Neural progenitor cell (in vitro differentiated cells): ENCODE results near the gene TSSK3. TPM values are rescaled to one million over a fixed set of nuclear protein-coding genes. Genes with fewer than 3 reads are reported as not detected.
A peak's percentile ranks its signal among the peaks of the same experiment; 100 is the strongest.
"Not testable (repeated sequence)": the region's sequence is repeated elsewhere in the genome, so short reads cannot be mapped to it uniquely, and the experiment has no call there.

Experiments used
- DNase-seq: peaks from one replicate; pipeline ENCODE4 v3.0.0-alpha.2; 2016; ENCODE audit warnings: low spot score
- H2AFZ ChIP-seq: fragments of 200-600 bp; sonication (generic); replicated peaks from 2 replicates; pipeline ENCODE4 v1.6.1; 2016; ENCODE audit warnings: antibody characterized with exemption
- H3F3A ChIP-seq: fragments of 200-600 bp; sonication (generic); 2 replicates; pipeline ENCODE4 v1.6.1; 2016; ENCODE audit warnings: antibody characterized with exemption, low read depth
- H3K27ac ChIP-seq: fragments of 200-600 bp; sonication (generic); 2 replicates; pipeline ENCODE4 v1.5.1; 2016; ENCODE audit warnings: mild to moderate bottlenecking
- H3K27me3 ChIP-seq: fragments of 200-600 bp; sonication (generic); 2 replicates; pipeline ENCODE4 v1.6.1; 2016; ENCODE audit warnings: mild to moderate bottlenecking, moderate library complexity
- H3K36me3 ChIP-seq: fragments of 200-600 bp; sonication (generic); 2 replicates; pipeline ENCODE4 v1.5.1; 2016
- H3K4me1 ChIP-seq: fragments of 200-600 bp; sonication (generic); 2 replicates; pipeline ENCODE4 v1.6.1; 2016; ENCODE audit warnings: mixed run types
- H3K4me2 ChIP-seq: fragments of 200-600 bp; sonication (generic); 2 replicates; pipeline ENCODE4 v1.6.1; 2016
- H3K4me3 ChIP-seq: fragments of 200-600 bp; sonication (generic); 2 replicates; pipeline ENCODE4 v1.5.1; 2016
- H3K79me2 ChIP-seq: fragments of 200-600 bp; sonication (generic); 2 replicates; pipeline ENCODE4 v1.6.1; 2016; ENCODE audit warnings: low read depth
- H3K9ac ChIP-seq: fragments of 200-600 bp; sonication (generic); 2 replicates; pipeline ENCODE4 v1.6.1; 2016
- H3K9me3 ChIP-seq: fragments of 200-600 bp; sonication (generic); 2 replicates; pipeline ENCODE4 v1.5.1; 2016; ENCODE audit warnings: low read depth
- H4K20me1 ChIP-seq: fragments of 200-600 bp; sonication (generic); 2 replicates; pipeline ENCODE4 v1.6.1; 2016; ENCODE audit warnings: low read depth
- H3K27ac Mint-ChIP-seq: 3 replicates; pipeline ENCODE4 v1.8.0; 2021; ENCODE audit warnings: mixed read lengths
- H3K27me3 Mint-ChIP-seq: 2 replicates; pipeline ENCODE4 v1.8.0; 2022; ENCODE audit warnings: low read depth, mild to moderate bottlenecking, inconsistent platforms, moderate library complexity, mixed read lengths; ENCODE audit not compliant: insufficient read depth
- H3K36me3 Mint-ChIP-seq: 3 replicates; pipeline ENCODE4 v1.8.0; 2021; ENCODE audit warnings: mixed read lengths
- H3K4me1 Mint-ChIP-seq: 3 replicates; pipeline ENCODE4 v1.8.0; 2021; ENCODE audit warnings: mixed read lengths
- H3K4me3 Mint-ChIP-seq: 3 replicates; pipeline ENCODE4 v1.8.0; 2021; ENCODE audit warnings: mild to moderate bottlenecking, moderate library complexity, mixed read lengths
- H3K9me3 Mint-ChIP-seq: 3 replicates; pipeline ENCODE4 v1.8.0; 2020; ENCODE audit warnings: mixed read lengths
- EZH2 ChIP-seq: fragments of 200-600 bp; sonication (generic); IDR thresholded peaks from 2 replicates; pipeline ENCODE4 v1.6.1; 2017; ENCODE audit warnings: antibody characterized with exemption, mild to moderate bottlenecking, moderate library complexity
- EZH2phosphoT487 ChIP-seq: fragments of 200-600 bp; sonication (generic); IDR thresholded peaks from 2 replicates; pipeline ENCODE4 v1.6.1; 2017; ENCODE audit warnings: antibody characterized with exemption
- total RNA-seq: library from RNA; depleted of rRNA; stranded (reverse); fragments of >200 nt; gene quantifications from 2 replicates; pipeline ENCODE4 v1.2.3, GENCODE V29; 2015; ENCODE audit warnings: low replicate concordance
- TF ChIP-seq, protein P1 (sequence below): fragments of 200-600 bp; sonication (generic); IDR thresholded peaks from 2 replicates; pipeline ENCODE4 v1.5.1; 2017; ENCODE audit warnings: antibody characterized with exemption, mild to moderate bottlenecking

The TSSK3 gene
- total RNA-seq, 1 donor from 2014 or later, result not detected

DNA sequence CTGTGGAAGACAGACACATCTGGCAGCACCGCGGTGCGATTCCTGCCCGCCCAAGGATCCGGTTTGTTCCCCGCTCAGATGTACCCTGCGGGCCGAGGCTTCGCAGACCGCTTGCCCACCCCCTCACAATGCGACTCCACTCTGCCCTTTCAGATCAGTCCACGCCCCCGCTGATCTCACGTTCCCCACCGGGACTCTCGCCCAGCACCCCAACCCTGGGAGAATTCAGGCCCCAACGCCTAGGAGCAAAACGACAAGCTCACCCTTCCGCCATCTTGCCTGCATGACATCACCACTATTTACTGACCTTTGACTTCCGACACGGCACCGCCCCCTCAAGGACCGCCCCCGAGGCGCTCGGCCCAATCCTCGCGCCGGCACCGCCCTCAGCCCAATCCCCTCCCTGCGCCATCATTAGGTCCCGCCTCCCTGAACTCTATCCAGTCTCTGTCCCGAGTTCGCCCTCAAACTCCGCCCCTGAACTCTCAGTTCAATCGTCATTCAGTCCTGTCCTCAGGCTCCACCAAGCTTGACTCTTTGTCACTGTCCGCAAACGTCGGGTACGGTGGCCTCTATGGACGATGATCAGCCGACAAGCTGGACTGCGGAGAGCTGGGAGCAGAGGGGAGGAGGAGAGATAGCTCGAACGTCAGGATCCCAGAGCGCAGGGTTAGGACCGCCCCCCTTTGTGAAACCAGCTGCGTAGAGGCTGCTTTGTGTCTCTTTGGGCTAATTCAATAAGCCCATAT lies 32.0 kb downstream of the TSSK3 start, which contains the start of gene BSDC1:
TSS of gene BSDC1 (minus strand) at position 301 of the 749 bp plus-strand sequence. CDS start at position 274, 27 bp downstream.
- Histone ChIP-seq H2AFZ (peak within 1 kb of the TSS; percentile 89), H3K4me3 (peak within 1 kb of the TSS; percentile 88), H3K27me3 (no peaks in the 10 kb centered on the region), H4K20me1 (peaks cover 14% of the 10 kb centered on the region), H3F3A (peaks cover 18% of the 10 kb centered on the region), H3K36me3 (no peaks in the 10 kb centered on the region), H3K4me2 (peak within 1 kb of the TSS; percentile 99), H3K79me2 (peaks cover 45% of the 10 kb centered on the region), H3K4me1 (peaks cover 14% of the 10 kb centered on the region), H3K27ac (peak within 1 kb of the TSS; percentile 98), H3K9me3 (no peaks in the 10 kb centered on the region), H3K9ac (peak within 1 kb of the TSS; percentile 98)
- peak within 1 kb of the TSS; percentile 100 for H3K27ac Mint-ChIP-seq
- peak; percentile 99 for DNase-seq
- H3K27me3 Mint-ChIP-seq, result no peaks in the 10 kb centered on the region
- H3K36me3 Mint-ChIP-seq, result peaks cover 4% of the 10 kb centered on the region
- peak within 1 kb of the TSS; percentile 100 for H3K4me3 Mint-ChIP-seq
- TF ChIP-seq EZH2 (no peak), EZH2phosphoT487 (no peak)
- TF ChIP-seq, protein P1, sequence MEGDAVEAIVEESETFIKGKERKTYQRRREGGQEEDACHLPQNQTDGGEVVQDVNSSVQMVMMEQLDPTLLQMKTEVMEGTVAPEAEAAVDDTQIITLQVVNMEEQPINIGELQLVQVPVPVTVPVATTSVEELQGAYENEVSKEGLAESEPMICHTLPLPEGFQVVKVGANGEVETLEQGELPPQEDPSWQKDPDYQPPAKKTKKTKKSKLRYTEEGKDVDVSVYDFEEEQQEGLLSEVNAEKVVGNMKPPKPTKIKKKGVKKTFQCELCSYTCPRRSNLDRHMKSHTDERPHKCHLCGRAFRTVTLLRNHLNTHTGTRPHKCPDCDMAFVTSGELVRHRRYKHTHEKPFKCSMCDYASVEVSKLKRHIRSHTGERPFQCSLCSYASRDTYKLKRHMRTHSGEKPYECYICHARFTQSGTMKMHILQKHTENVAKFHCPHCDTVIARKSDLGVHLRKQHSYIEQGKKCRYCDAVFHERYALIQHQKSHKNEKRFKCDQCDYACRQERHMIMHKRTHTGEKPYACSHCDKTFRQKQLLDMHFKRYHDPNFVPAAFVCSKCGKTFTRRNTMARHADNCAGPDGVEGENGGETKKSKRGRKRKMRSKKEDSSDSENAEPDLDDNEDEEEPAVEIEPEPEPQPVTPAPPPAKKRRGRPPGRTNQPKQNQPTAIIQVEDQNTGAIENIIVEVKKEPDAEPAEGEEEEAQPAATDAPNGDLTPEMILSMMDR, result no peak
- H3K9me3 Mint-ChIP-seq, result peaks cover 2% of the 10 kb centered on the region
- H3K4me1 Mint-ChIP-seq, result peaks cover 24% of the 10 kb centered on the region

DNA sequence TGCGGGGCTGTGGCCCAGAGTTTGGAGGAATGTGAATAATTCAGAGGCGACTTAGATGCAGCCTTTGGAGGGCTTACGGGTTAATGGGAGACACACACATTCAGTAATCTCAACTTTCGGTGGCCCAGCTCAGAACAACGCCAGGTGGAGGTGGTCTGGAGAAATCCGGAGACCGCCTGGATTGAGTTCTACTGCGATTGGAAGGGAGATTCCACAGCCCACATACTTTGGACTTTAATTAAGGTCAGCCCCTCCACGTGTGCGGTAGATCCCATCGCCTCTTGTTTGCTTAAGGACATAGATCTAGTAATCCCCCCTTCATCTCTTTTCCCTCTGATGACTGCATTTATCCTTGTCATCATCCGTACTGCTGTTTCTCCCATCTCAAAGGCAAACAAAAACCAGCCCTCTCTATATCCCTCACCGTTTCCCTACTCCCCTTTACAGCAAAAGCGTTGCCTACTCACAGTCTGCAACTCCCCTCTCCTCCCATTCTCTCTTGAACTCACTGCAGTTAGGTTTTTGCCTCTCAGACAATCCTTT lies 32.6 kb downstream of the TSSK3 start:
- Histone ChIP-seq H3K9ac (peak overlapping the region; percentile 62), H3K79me2 (peaks cover 45% of the 10 kb centered on the region), H3K9me3 (no peaks in the 10 kb centered on the region), H3K4me1 (peaks cover 14% of the 10 kb centered on the region), H2AFZ (peak overlapping the region; percentile 69), H3K4me3 (peak overlapping the region; percentile 88), H3K27me3 (no peaks in the 10 kb centered on the region), H3K4me2 (peak overlapping the region; percentile 99), H3K27ac (peak overlapping the region; percentile 98), H3F3A (peaks cover 18% of the 10 kb centered on the region), H3K36me3 (no peaks in the 10 kb centered on the region), H4K20me1 (peaks cover 14% of the 10 kb centered on the region)
- peaks cover 24% of the 10 kb centered on the region for H3K4me1 Mint-ChIP-seq
- H3K4me3 Mint-ChIP-seq, result peak overlapping the region; percentile 100
- TF ChIP-seq EZH2phosphoT487, result peak; percentile 28
- TF ChIP-seq, protein P1, result no peak
- H3K9me3 Mint-ChIP-seq, result peaks cover 2% of the 10 kb centered on the region
- no peaks in the 10 kb centered on the region for H3K27me3 Mint-ChIP-seq
- peak overlapping the region; percentile 100 for H3K27ac Mint-ChIP-seq
- no peak for DNase-seq
- H3K36me3 Mint-ChIP-seq, result peaks cover 4% of the 10 kb centered on the region

DNA sequence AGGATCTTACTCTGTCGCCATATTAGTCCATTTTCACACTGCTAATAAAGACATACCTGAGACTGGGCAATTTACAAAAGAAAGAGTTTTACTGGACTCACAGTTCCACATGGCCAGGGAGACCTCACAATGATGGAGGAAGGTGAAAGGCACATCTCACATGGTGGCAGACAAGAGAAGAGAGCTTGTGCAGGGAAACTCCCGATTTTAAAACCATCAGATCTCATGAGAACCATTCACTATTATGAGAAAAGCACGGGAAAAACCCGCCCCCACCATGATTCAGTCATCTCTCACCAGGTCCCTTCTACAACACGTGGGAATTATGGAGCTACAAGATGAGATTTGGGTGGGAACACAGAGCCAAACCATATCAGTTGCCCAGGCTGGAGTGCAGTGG lies 34.2 kb downstream of the TSSK3 start:
- not testable (repeated sequence) for H3K27ac ChIP-seq, H3K36me3 ChIP-seq, H2AFZ ChIP-seq, H3K36me3 Mint-ChIP-seq, H4K20me1 ChIP-seq, H3K9me3 ChIP-seq, H3K27me3 Mint-ChIP-seq, H3K4me3 ChIP-seq, H3K4me2 ChIP-seq, H3K9me3 Mint-ChIP-seq, H3K27ac Mint-ChIP-seq, H3K9ac ChIP-seq, DNase-seq, H3K27me3 ChIP-seq
- Histone ChIP-seq H3K79me2 (peaks cover 44% of the 10 kb centered on the region), H3F3A (peaks cover 18% of the 10 kb centered on the region), H3K4me1 (peaks cover 14% of the 10 kb centered on the region)
- Mint-ChIP-seq H3K4me3 (peak overlapping the region; percentile 4), H3K4me1 (peaks cover 29% of the 10 kb centered on the region)

DNA sequence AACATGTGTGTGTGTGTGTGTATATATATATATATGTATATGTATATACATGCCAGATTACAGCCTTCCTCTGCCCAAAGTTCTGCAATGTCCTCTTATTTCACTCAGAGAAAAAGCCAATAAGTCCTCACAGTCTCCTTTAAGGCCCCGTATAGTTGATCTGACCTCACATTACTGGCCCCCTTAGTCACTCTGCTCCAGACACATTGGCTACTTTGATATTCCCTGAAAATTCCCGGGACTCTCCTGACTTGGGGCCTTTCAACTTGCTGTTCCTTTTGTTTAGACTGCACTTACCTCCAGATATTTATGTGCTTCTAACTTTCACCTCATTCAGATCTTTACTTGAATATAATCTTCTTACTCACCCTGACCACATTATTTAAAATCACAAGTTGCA lies 36.1 kb downstream of the TSSK3 start:
- DNase-seq, result no peak
- Histone ChIP-seq H3K9ac (no peak overlapping the region), H3K4me2 (no peak overlapping the region), H3K9me3 (no peaks in the 10 kb centered on the region), H4K20me1 (peaks cover 3% of the 10 kb centered on the region), H3K4me1 (peaks cover 9% of the 10 kb centered on the region), H3K36me3 (no peaks in the 10 kb centered on the region), H3K4me3 (no peak overlapping the region), H3K27me3 (no peaks in the 10 kb centered on the region), H3K27ac (no peak overlapping the region), H3K79me2 (peaks cover 25% of the 10 kb centered on the region), H3F3A (peaks cover 18% of the 10 kb centered on the region), H2AFZ (no peak overlapping the region)
- H3K36me3 Mint-ChIP-seq, result peaks cover 4% of the 10 kb centered on the region
- peaks cover 20% of the 10 kb centered on the region for H3K4me1 Mint-ChIP-seq
- H3K27me3 Mint-ChIP-seq, result no peaks in the 10 kb centered on the region
- H3K27ac Mint-ChIP-seq, result peak overlapping the region; percentile 7
- TF ChIP-seq, protein P1, result no peak
- no peak for TF ChIP-seq EZH2
- no peak for TF ChIP-seq EZH2phosphoT487
- no peak overlapping the region for H3K4me3 Mint-ChIP-seq
- H3K9me3 Mint-ChIP-seq, result peaks cover 2% of the 10 kb centered on the region
